ENCODE measurements around the gene C1orf21.

C1orf21 gene

GRCh38 chr1:184557423-184558347 lies 170.9 kb downstream of the C1orf21 start:
- no peak for DNase-seq (ENCODE audit: low read depth)

- DNase-seq (ENCODE audit: low read depth) = no peak
These were observed 171.9 kb downstream of the C1orf21 start for GRCh38 chr1:184558691-184559090.

GRCh38 chr1:184559117-184559713 lies 172.4 kb downstream of the C1orf21 start:
- DNase-seq (ENCODE audit: low read depth) = no peak

GRCh38 chr1:184562806-184563205 lies 176.0 kb downstream of the C1orf21 start:
- DNase-seq (ENCODE audit: low read depth) = no peak

- no peak for DNase-seq (ENCODE audit: low read depth)
These were observed 176.5 kb downstream of the C1orf21 start for GRCh38 chr1:184563308-184563707.

GRCh38 chr1:184567009-184567408 lies 180.2 kb downstream of the C1orf21 start:
- DNase-seq (ENCODE audit: low read depth) = no peak

- DNase-seq (ENCODE audit: low read depth) = no peak
These were observed 180.8 kb downstream of the C1orf21 start for GRCh38 chr1:184567637-184568036.

GRCh38 chr1:184568148-184568547 lies 181.3 kb downstream of the C1orf21 start:
- no peak for DNase-seq (ENCODE audit: low read depth)

GRCh38 chr1:184569106-184569505 lies 182.3 kb downstream of the C1orf21 start:
- DNase-seq (ENCODE audit: low read depth) = no peak

- no peak for DNase-seq (ENCODE audit: low read depth)
These were observed 187.8 kb downstream of the C1orf21 start for GRCh38 chr1:184574588-184574987.

- DNase-seq (ENCODE audit: low read depth) = no peak
These were observed 190.0 kb downstream of the C1orf21 start for GRCh38 chr1:184576822-184577221.

- no peak for DNase-seq (ENCODE audit: low read depth)
These were observed 190.5 kb downstream of the C1orf21 start for GRCh38 chr1:184577319-184577718.

- no peak for DNase-seq (ENCODE audit: low read depth)
These were observed 195.6 kb downstream of the C1orf21 start for GRCh38 chr1:184582411-184582810.

- DNase-seq (ENCODE audit: low read depth) = no peak
These were observed 197.0 kb downstream of the C1orf21 start for GRCh38 chr1:184583849-184584248.

GRCh38 chr1:184588701-184589100 lies 201.9 kb downstream of the C1orf21 start:
- no peak for DNase-seq (ENCODE audit: low read depth)

GRCh38 chr1:184590163-184590750 lies 203.4 kb downstream of the C1orf21 start:
- DNase-seq (ENCODE audit: low read depth) = no peak

GRCh38 chr1:184593597-184593996 lies 206.8 kb downstream of the C1orf21 start:
- DNase-seq (ENCODE audit: low read depth) = no peak

- no peak for DNase-seq (ENCODE audit: low read depth)
These were observed 208.8 kb downstream of the C1orf21 start for GRCh38 chr1:184595596-184595995.

- no peak for DNase-seq (ENCODE audit: low read depth)
These were observed 210.3 kb downstream of the C1orf21 start for GRCh38 chr1:184596950-184597645.

- DNase-seq (ENCODE audit: low read depth) = no peak
These were observed 211.0 kb downstream of the C1orf21 start for GRCh38 chr1:184597650-184598357.

- no peak for DNase-seq (ENCODE audit: low read depth)
These were observed 211.8 kb downstream of the C1orf21 start for GRCh38 chr1:184598403-184599193.
